ENCODE measurements around the gene DPP6. TPM values are rescaled to one million over a fixed set of nuclear protein-coding genes. Genes with fewer than 3 reads are reported as not detected.

The DPP6 gene
- total and polyA plus RNA-seq, 2 donors (not counting 1 experiment from before 2014, with no cell fraction given) = not detected

GRCh38 chr7:154929006-154929726 is 877.0 kb downstream of the DPP6 start:
- Mint-ChIP-seq H3K27ac (peak overlapping the region; percentile 96), H3K4me3 (peak overlapping the region; percentile 97), H3K4me1 (peaks cover 31% of the 10 kb centered on the region), H3K27me3 (no peaks in the 10 kb centered on the region), H3K9me3 (ENCODE audit: insufficient read depth) (peaks cover 2% of the 10 kb centered on the region)
- TF ChIP-seq CTCF (IDR thresholded peaks at IDR 0.05) (no peak), EZH2 (IDR thresholded peaks at IDR 0.05; ENCODE audit: borderline replicate concordance, insufficient read depth, low read depth, low read length, poor library complexity, severe bottlenecking) (no peak)
- peak overlapping the region; percentile 94 for H3K4me2 ChIP-seq (replicated peaks; ENCODE audit: low read depth, low read length, poor library complexity, severe bottlenecking)
- peak overlapping the region; percentile 83 for H3K9ac ChIP-seq (ENCODE audit: low read length)
- no peaks in the 10 kb centered on the region for H4K20me1 ChIP-seq (ENCODE audit: control insufficient read depth, insufficient read depth, low read length, poor library complexity, severe bottlenecking)
- POLR2A ChIA-PET = interaction anchor here (0.6 to 1.8 kb wide), 3 partner anchors 60 to 369 kb away, joined by 5 to 11 read pairs (median 6); partner anchors contain the start of genes INSIG1 and PAXIP1
- peaks cover 0 to 3% of the 10 kb centered on the region in 2 experiments for H3K36me3 ChIP-seq (replicated peaks in 1 of 2; ENCODE audit: control extremely low read depth in 1 of 2, control insufficient read depth in 1 of 2, extremely low read depth in 1 of 2, insufficient read depth in 2 of 2, low read length in 1 of 2)
- H3K4me3 ChIP-seq (ENCODE audit: control extremely low read depth in 1 of 5, extremely low read depth in 1 of 5, insufficient read depth in 1 of 5, low read depth in 2 of 5, low read length in 4 of 5) = peak overlapping the region; percentile 64 to 98 (median 83)
- peaks cover 12 to 14% of the 10 kb centered on the region in 2 donors for H3K4me1 ChIP-seq (ENCODE audit: control insufficient read depth in 2 of 2, insufficient read depth in 2 of 2, low read length in 2 of 2)
- peak overlapping the region; percentile 88 for H2AFZ ChIP-seq (ENCODE audit: insufficient read depth, low read depth, low read length, poor library complexity, severe bottlenecking)
- H3K9me3 ChIP-seq (ENCODE audit: control extremely low read depth in 1 of 3, control insufficient read depth in 2 of 3, insufficient read depth in 1 of 3, low read length in 2 of 3) = peaks cover 0 to 10% (median 10%) of the 10 kb centered on the region in 3 donors
- intact Hi-C loops (cut with micrococcal nuclease) = loop anchor here (2.0 to 10.0 kb wide), 4 partner anchors 24 to 726 kb away; no protein-coding TSS in a partner anchor
- ATAC-seq (ENCODE audit: low read depth) (no peak), DNase-seq (no peak)
- WGBS (ENCODE audit: insufficient coverage) = 75% methylated on average over 7 of the region's 9 CpGs
- peak overlapping the region; percentile 83 to 94 for H3K27ac ChIP-seq (ENCODE audit: low read length in 2 of 2)
- H3K27me3 ChIP-seq (replicated peaks in 1 of 4; ENCODE audit: control extremely low read depth in 1 of 4, control insufficient read depth in 3 of 4, insufficient read depth in 4 of 4, low read length in 3 of 4) = no peaks in the 10 kb centered on the region
- CTCF ChIA-PET = interaction anchor here (1.0 to 5.3 kb wide), 9 partner anchors 16 to 669 kb away, joined by 3 to 75 read pairs (median 30); partner anchors contain the start of gene PAXIP1
- H3K79me2 ChIP-seq (ENCODE audit: control insufficient read depth, insufficient read depth, low read length) = peaks cover 46% of the 10 kb centered on the region

- ChIA-PET POLR2A (no interaction called here), CTCF (interaction anchor here (0.9 kb wide), 1 partner anchor 18 kb away, joined by 3 read pairs; no protein-coding TSS in a partner anchor)
- H3K27me3 Mint-ChIP-seq = no peaks in the 10 kb centered on the region
- Histone ChIP-seq H3K9me3 (ENCODE audit: control extremely low read depth in 1 of 3, control insufficient read depth in 2 of 3, insufficient read depth in 1 of 3, low read length in 2 of 3) (peaks cover 0 to 19% (median 16%) of the 10 kb centered on the region in 3 donors), H3K36me3 (replicated peaks in 1 of 2; ENCODE audit: control extremely low read depth in 1 of 2, control insufficient read depth in 1 of 2, extremely low read depth in 1 of 2, insufficient read depth in 2 of 2, low read length in 1 of 2) (peaks cover 3 to 5% of the 10 kb centered on the region in 2 experiments), H3K27ac (ENCODE audit: low read length in 2 of 2) (no peak overlapping the region), H3K4me3 (ENCODE audit: control extremely low read depth in 1 of 5, extremely low read depth in 1 of 5, insufficient read depth in 1 of 5, low read depth in 2 of 5, low read length in 4 of 5) (no peak overlapping the region), H3K4me1 (ENCODE audit: control insufficient read depth in 2 of 2, insufficient read depth in 2 of 2, low read length in 2 of 2) (peaks cover 12 to 14% of the 10 kb centered on the region in 2 donors), H3K4me2 (replicated peaks; ENCODE audit: low read depth, low read length, poor library complexity, severe bottlenecking) (no peak overlapping the region), H3K9ac (ENCODE audit: low read length) (no peak overlapping the region), H3K27me3 (replicated peaks in 1 of 4; ENCODE audit: control extremely low read depth in 1 of 4, control insufficient read depth in 3 of 4, insufficient read depth in 4 of 4, low read length in 3 of 4) (no peaks in the 10 kb centered on the region), H4K20me1 (ENCODE audit: control insufficient read depth, insufficient read depth, low read length, poor library complexity, severe bottlenecking) (no peaks in the 10 kb centered on the region), H2AFZ (ENCODE audit: insufficient read depth, low read depth, low read length, poor library complexity, severe bottlenecking) (no peak overlapping the region), H3K79me2 (ENCODE audit: control insufficient read depth, insufficient read depth, low read length) (peaks cover 66% of the 10 kb centered on the region)
- H3K4me1 Mint-ChIP-seq = peaks cover 33% of the 10 kb centered on the region
- WGBS (ENCODE audit: insufficient coverage) = 80% methylated on average over 1 of the region's 2 CpGs
- H3K9me3 Mint-ChIP-seq (ENCODE audit: insufficient read depth) = peaks cover 10% of the 10 kb centered on the region
- H3K4me3 Mint-ChIP-seq = no peak overlapping the region
- intact Hi-C loops (cut with micrococcal nuclease) = no loop called here
- H3K27ac Mint-ChIP-seq = no peak overlapping the region
- TF ChIP-seq CTCF (IDR thresholded peaks at IDR 0.05) (no peak), EZH2 (IDR thresholded peaks at IDR 0.05; ENCODE audit: borderline replicate concordance, insufficient read depth, low read depth, low read length, poor library complexity, severe bottlenecking) (no peak)
- ATAC-seq (ENCODE audit: low read depth) (no peak), DNase-seq (no peak)
Measured at GRCh38 chr7:154931906-154932305, 879.7 kb downstream of the DPP6 start.

Data from B cell (primary cell).